Right atrium auricular region (tissue), 2 donors: ENCODE results near the gene LRMDA. TPM values are rescaled to one million over a fixed set of nuclear protein-coding genes. Genes with fewer than 3 reads are reported as not detected.

ENCODE experiments used
- DNase-seq: peaks from one replicate; pipeline ENCODE4 v3.0.0-alpha.2; 2019; ENCODE audit warnings: low spot score
- H3K27ac ChIP-seq, 2 donors: fragments of 200-600 bp; sonication (generic); 1 replicate in 1 of 2; 2 replicates in 1 of 2; pipeline ENCODE4 v1.5.1; 2016 to 2019
- H3K27me3 ChIP-seq, 2 donors: fragments of 200-600 bp; sonication (generic); one replicate each; pipeline versions ENCODE4 v1.5.1 to v1.6.0; 2017 to 2019
- H3K36me3 ChIP-seq: fragments of 200-600 bp; sonication (generic); one replicate; pipeline ENCODE4 v1.5.1; 2016
- H3K4me1 ChIP-seq, 2 donors: fragments of 200-600 bp; sonication (generic); one replicate each; pipeline versions ENCODE4 v1.5.1 to v1.6.0; 2017 to 2019
- H3K4me3 ChIP-seq, 2 donors: fragments of 200-600 bp; sonication (generic); 1 replicate in 1 of 2; 2 replicates in 1 of 2; pipeline ENCODE4 v1.5.1; 2017 to 2019; ENCODE audit warnings: mild to moderate bottlenecking in 1 of 2, moderate library complexity in 1 of 2
- H3K9me3 ChIP-seq, 2 donors: fragments of 200-600 bp; sonication (generic); one replicate each; pipeline ENCODE4 v1.5.1; 2019
- total RNA-seq, 2 donors: library from RNA; depleted of rRNA; stranded (reverse); fragments of >200 nt; gene quantifications; one replicate each; pipeline ENCODE4 v1.1.0, GENCODE V29; 2016
- TF ChIP-seq, protein P1 (sequence below), 2 donors: fragments of 200-600 bp; sonication (generic); IDR thresholded peaks; one replicate each; pipeline ENCODE4 v1.5.1; 2019; ENCODE audit warnings: antibody characterized with exemption in 2 of 2

The LRMDA gene
- total RNA-seq, 2 donors from 2014 or later, result 6.1 to 19.1 TPM

DNA sequence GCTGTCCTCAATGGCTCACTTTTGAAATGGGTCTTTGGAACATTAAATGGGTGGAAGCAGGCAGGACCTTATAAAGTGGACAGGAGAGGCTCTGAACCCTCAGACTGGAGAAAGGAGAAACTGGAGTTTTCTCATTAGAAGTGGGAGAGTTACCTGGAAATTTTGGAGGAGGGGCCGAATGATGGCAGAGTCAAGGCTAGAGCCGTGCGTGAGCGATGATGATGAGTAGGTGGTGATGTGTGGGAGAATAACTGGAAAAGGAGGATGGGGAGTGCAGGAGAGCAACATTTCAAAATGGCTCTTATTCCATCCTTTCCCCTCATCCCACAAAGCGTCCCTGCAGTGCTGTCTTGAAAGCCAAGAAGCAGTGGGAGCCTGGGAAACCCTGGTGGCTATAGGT lies 274.0 kb downstream of the LRMDA start:
- Histone ChIP-seq H3K9me3 (no peaks in the 10 kb centered on the region), H3K4me1 (no peaks in the 10 kb centered on the region), H3K4me3 (no peak overlapping the region), H3K27ac (no peak overlapping the region), H3K36me3 (no peaks in the 10 kb centered on the region), H3K27me3 (no peaks in the 10 kb centered on the region)
- DNase-seq, result no peak
- TF ChIP-seq, protein P1, sequence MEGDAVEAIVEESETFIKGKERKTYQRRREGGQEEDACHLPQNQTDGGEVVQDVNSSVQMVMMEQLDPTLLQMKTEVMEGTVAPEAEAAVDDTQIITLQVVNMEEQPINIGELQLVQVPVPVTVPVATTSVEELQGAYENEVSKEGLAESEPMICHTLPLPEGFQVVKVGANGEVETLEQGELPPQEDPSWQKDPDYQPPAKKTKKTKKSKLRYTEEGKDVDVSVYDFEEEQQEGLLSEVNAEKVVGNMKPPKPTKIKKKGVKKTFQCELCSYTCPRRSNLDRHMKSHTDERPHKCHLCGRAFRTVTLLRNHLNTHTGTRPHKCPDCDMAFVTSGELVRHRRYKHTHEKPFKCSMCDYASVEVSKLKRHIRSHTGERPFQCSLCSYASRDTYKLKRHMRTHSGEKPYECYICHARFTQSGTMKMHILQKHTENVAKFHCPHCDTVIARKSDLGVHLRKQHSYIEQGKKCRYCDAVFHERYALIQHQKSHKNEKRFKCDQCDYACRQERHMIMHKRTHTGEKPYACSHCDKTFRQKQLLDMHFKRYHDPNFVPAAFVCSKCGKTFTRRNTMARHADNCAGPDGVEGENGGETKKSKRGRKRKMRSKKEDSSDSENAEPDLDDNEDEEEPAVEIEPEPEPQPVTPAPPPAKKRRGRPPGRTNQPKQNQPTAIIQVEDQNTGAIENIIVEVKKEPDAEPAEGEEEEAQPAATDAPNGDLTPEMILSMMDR (IDR thresholded peaks at IDR 0.05), result no peak

DNA sequence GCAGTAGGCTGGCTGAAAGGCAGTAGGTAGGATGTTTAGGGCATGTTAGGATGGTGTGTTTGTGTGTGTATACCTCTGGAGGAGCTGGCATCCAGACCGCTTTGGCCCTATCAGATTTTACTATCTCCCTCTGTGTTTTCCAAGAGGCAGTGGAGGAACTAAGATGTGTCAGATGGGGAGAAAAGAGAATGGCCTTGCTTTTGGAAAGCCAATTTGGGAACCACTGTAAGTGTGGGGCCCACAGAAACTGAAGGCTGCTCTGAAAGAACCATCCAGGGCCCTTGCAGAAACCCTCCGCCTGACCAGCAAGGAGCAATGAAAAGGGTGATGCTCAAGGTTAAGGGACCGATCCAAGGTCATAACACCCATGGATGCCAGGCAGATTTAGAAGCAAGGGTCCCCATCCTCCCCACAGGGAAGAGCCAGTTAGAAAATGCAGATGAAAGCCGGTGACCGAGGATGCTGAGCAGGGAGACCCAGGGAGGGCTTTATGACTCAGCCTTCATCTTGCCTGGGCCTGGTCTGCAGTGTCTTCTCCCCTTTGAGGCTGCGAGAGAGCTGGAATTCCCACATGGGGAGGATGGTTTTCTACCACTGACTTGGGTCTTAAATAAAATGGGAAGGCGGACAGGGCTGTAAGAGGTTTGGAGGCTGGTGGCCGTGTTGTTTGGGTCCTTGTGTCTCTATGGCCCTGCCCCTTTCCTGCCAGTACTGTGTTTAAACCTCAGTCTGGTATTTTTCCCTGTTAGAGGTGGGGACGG lies 275.8 kb downstream of the LRMDA start:
- TF ChIP-seq, protein P1 (IDR thresholded peaks at IDR 0.05), result no peak
- Histone ChIP-seq H3K36me3 (no peaks in the 10 kb centered on the region), H3K9me3 (no peaks in the 10 kb centered on the region), H3K4me1 (no peaks in the 10 kb centered on the region), H3K27me3 (no peaks in the 10 kb centered on the region), H3K4me3 (no peak overlapping the region), H3K27ac (no peak overlapping the region)
- no peak for DNase-seq

DNA sequence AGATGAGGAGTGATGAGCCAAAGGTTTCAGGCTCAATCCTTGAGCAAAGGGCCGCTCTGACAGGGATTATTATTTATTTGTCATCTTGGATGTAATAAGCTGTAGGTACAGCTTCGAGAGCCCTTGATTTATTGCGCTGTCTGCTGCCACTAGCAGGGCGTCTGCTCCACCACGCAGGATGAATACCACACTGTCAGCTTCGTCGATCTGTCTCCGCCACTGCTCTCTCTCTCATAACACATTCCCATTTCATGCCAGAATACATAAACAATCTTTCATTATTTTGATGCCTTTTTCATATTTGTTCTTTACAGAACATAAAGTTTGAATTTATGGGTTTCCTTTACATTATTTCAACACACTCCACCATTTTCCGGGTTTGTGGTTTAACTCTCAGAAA lies 276.6 kb downstream of the LRMDA start:
- Histone ChIP-seq H3K9me3 (no peaks in the 10 kb centered on the region), H3K27ac (no peak overlapping the region), H3K36me3 (no peaks in the 10 kb centered on the region), H3K4me1 (no peaks in the 10 kb centered on the region), H3K27me3 (no peaks in the 10 kb centered on the region), H3K4me3 (no peak overlapping the region)
- TF ChIP-seq, protein P1 (IDR thresholded peaks at IDR 0.05), result no peak
- DNase-seq, result no peak

DNA sequence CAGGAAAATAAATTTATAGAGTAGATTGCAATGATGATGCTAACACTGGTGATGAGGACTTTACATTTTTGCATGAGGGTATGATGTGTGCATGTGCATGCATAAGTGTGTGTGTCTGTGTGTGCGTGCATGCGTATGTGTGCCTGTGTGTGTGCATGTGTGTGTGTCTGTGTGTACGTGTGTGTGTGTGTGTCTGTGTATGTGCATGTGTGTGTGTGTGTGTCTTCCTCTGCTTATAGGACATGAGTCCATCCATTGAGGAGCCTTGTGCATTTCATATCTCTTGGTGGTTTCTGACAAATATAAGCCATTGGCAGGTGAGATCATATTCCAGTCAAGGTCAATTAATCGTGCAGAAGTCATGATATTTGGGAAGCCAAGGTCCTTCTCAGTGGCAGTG lies 277.8 kb downstream of the LRMDA start:
- no peaks in the 10 kb centered on the region for H3K9me3 ChIP-seq
- H3K27ac ChIP-seq, result no peak overlapping the region
- no peak overlapping the region for H3K4me3 ChIP-seq
- TF ChIP-seq, protein P1 (IDR thresholded peaks at IDR 0.05), result no peak
- no peaks in the 10 kb centered on the region for H3K36me3 ChIP-seq
- no peaks in the 10 kb centered on the region for H3K27me3 ChIP-seq
- no peaks in the 10 kb centered on the region for H3K4me1 ChIP-seq
- DNase-seq, result no peak

DNA sequence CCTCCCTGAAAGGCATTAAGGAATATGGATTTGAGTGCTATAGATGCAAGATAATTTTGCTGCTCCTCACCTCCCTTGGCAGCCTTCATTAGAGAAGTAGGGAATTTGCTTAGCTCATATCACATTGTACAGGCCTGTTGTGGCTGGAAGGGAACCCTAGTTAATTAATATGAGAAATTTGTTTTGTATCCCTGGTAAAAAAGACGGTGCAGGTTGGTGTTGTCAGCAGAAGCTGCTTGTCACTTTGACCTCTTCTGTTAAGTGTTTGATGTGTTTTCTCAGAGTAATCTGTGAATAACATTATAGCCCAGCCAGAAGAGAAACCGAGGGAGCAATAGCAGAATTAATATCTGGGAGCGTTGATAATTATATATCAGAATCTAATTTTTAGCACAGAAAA lies 278.4 kb downstream of the LRMDA start:
- Histone ChIP-seq H3K4me1 (no peaks in the 10 kb centered on the region), H3K27me3 (no peaks in the 10 kb centered on the region), H3K36me3 (no peaks in the 10 kb centered on the region), H3K4me3 (no peak overlapping the region), H3K27ac (no peak overlapping the region), H3K9me3 (no peaks in the 10 kb centered on the region)
- DNase-seq, result no peak
- TF ChIP-seq, protein P1 (IDR thresholded peaks at IDR 0.05), result no peak
